Stomach (tissue), 9 donors: ENCODE results near the gene ST8SIA6. TPM values are rescaled to one million over a fixed set of nuclear protein-coding genes. Genes with fewer than 3 reads are reported as not detected.

ENCODE experiments used
- DNase-seq, 2 donors: peaks; one replicate each; pipeline versions ENCODE4 v3.0.0 to v3.0.0-alpha.2; 2013 to 2019
- H3K27ac ChIP-seq, 5 donors: fragments of 200-600 bp in 4 of 5; sonication (generic) in 4 of 5; one replicate each; pipeline ENCODE4 v1.5.1; 2013 to 2019; ENCODE audit warnings: mild to moderate bottlenecking in 1 of 5, moderate library complexity in 1 of 5
- H3K27me3 ChIP-seq, 3 donors: fragments of 200-600 bp; sonication (generic); one replicate each; pipeline ENCODE4 v1.5.1; 2017 to 2019; ENCODE audit warnings: mixed run types in 1 of 3
- H3K36me3 ChIP-seq, 4 donors: fragments of 200-600 bp; sonication (generic); 1 replicate in 3 of 4; 2 replicates in 1 of 4; pipeline ENCODE4 v1.5.1; 2016 to 2019
- H3K4me1 ChIP-seq, 4 donors: fragments of 200-600 bp; sonication (generic); one replicate each; pipeline ENCODE4 v1.5.1; 2016 to 2019
- H3K4me3 ChIP-seq, 4 donors: fragments of 200-600 bp; sonication (generic) in 3 of 4; one replicate each; pipeline ENCODE4 v1.5.1; 2016 to 2019; ENCODE audit warnings: mild to moderate bottlenecking in 1 of 4
- H3K9me3 ChIP-seq, 4 donors: fragments of 200-600 bp; sonication (generic); one replicate each; pipeline ENCODE4 v1.5.1; 2016 to 2019
- EP300 ChIP-seq: sonication (generic); formaldehyde crosslinking; IDR thresholded peaks from one replicate; pipeline ENCODE4 v1.6.1; 2017; ENCODE audit warnings: antibody characterized with exemption
- POLR2A ChIP-seq, 4 donors: fragments of 450-650 bp; IDR thresholded peaks; one replicate each; pipeline ENCODE4 v1.6.1; 2016; ENCODE audit warnings: antibody characterized with exemption in 4 of 4, control low read depth in 2 of 4, mild to moderate bottlenecking in 1 of 4, moderate library complexity in 1 of 4
- POLR2AphosphoS5 ChIP-seq, 3 donors: sonication (generic); formaldehyde crosslinking; IDR thresholded peaks; one replicate each; pipeline ENCODE4 v1.6.1; 2016; ENCODE audit warnings: antibody characterized with exemption in 3 of 3
- WGBS, 5 donors: extraction: QIAGEN DNeasy Blood & Tissue Kit in 3 of 5; methylation state at CpG; one replicate each; pipeline versions ENCODE4 v1.1.5 to v1.1.7; 2013 to 2018; 5-methylcytosine and 5-hydroxymethylcytosine counted together
- intact Hi-C: fragments of 100-400 bp; cut with DNase I; formaldehyde crosslinking; loops from one replicate; pipeline ENCODE4 v1.15.1; 2023; ENCODE audit warnings: low total_unique reads
- polyA plus RNA-seq, 3 donors: library from polyadenylated mRNA; stranded (reverse); fragments of 200-250 nt; gene quantifications; one replicate each; pipeline ENCODE4 v1.2.3, GENCODE V29; 2013
- total RNA-seq, 5 donors: library from RNA; depleted of rRNA; stranded (reverse); fragments of >200 nt; gene quantifications; one replicate each; pipeline versions ENCODE4 v1.1.0 to v1.2.3, GENCODE V29; 2014 to 2016
- TF ChIP-seq, protein P1 (sequence below), 7 experiments: fragments of 450-650 bp in 4 of 7; fragments of 200-600 bp in 3 of 7; sonication (generic) in 3 of 7; IDR thresholded peaks; one replicate each; pipeline ENCODE4 v1.5.1; 2016 to 2019; ENCODE audit warnings: antibody characterized with exemption in 7 of 7, control low read depth in 2 of 7, mild to moderate bottlenecking in 1 of 7
- donor health status: healthy with polysubstance abuse.
- donor health status: Bipolar disorder and iron deficiency.
- donor health status: healthy.

The ST8SIA6 gene
- total and polyA plus RNA-seq, 8 donors, result 0.08 to 3.7 (median 0.19) TPM; not detected in 5

- DNase-seq, result no peak
- Histone ChIP-seq H3K27ac (no peak overlapping the region), H3K9me3 (peaks cover 7 to 31% (median 25%) of the 10 kb centered on the region in 4 donors), H3K27me3 (peaks cover 6 to 51% (median 36%) of the 10 kb centered on the region in 3 donors), H3K4me1 (peaks cover 7 to 21% (median 17%) of the 10 kb centered on the region in 4 donors), H3K36me3 (no peaks in the 10 kb centered on the region), H3K4me3 (no peak overlapping the region)
- 41 to 51% (median 49%) methylated on average over 6 of the region's 6 CpGs for WGBS, 5 donors
- TF ChIP-seq POLR2AphosphoS5 (IDR thresholded peaks at IDR 0.05), result no peak
- TF ChIP-seq, protein P1, sequence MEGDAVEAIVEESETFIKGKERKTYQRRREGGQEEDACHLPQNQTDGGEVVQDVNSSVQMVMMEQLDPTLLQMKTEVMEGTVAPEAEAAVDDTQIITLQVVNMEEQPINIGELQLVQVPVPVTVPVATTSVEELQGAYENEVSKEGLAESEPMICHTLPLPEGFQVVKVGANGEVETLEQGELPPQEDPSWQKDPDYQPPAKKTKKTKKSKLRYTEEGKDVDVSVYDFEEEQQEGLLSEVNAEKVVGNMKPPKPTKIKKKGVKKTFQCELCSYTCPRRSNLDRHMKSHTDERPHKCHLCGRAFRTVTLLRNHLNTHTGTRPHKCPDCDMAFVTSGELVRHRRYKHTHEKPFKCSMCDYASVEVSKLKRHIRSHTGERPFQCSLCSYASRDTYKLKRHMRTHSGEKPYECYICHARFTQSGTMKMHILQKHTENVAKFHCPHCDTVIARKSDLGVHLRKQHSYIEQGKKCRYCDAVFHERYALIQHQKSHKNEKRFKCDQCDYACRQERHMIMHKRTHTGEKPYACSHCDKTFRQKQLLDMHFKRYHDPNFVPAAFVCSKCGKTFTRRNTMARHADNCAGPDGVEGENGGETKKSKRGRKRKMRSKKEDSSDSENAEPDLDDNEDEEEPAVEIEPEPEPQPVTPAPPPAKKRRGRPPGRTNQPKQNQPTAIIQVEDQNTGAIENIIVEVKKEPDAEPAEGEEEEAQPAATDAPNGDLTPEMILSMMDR (IDR thresholded peaks at IDR 0.05), result no peak
- TF ChIP-seq POLR2A (IDR thresholded peaks at IDR 0.05), result no peak
- intact Hi-C loops, result no loop called here
Observed at GRCh38 chr10:17452060-17452841, 2.1 kb downstream of the ST8SIA6 start.

GRCh38 chr10:17450024-17450423 lies 4.4 kb downstream of the ST8SIA6 start:
- DNase-seq, result no peak
- intact Hi-C loops, result no loop called here
- Histone ChIP-seq H3K4me1 (peaks cover 7 to 26% (median 17%) of the 10 kb centered on the region in 4 donors), H3K27ac (no peak overlapping the region), H3K9me3 (peaks cover 7 to 27% (median 25%) of the 10 kb centered on the region in 4 donors), H3K36me3 (no peaks in the 10 kb centered on the region), H3K4me3 (no peak overlapping the region), H3K27me3 (peaks cover 6 to 42% (median 30%) of the 10 kb centered on the region in 3 donors)
- 92 to 98% (median 95%) methylated on average over 4 of the region's 4 CpGs for WGBS, 5 donors
- TF ChIP-seq, protein P1 (IDR thresholded peaks at IDR 0.05), result no peak
- TF ChIP-seq POLR2AphosphoS5 (IDR thresholded peaks at IDR 0.05), result no peak
- TF ChIP-seq EP300, result no peak
- TF ChIP-seq POLR2A (IDR thresholded peaks at IDR 0.05), result no peak

DNA sequence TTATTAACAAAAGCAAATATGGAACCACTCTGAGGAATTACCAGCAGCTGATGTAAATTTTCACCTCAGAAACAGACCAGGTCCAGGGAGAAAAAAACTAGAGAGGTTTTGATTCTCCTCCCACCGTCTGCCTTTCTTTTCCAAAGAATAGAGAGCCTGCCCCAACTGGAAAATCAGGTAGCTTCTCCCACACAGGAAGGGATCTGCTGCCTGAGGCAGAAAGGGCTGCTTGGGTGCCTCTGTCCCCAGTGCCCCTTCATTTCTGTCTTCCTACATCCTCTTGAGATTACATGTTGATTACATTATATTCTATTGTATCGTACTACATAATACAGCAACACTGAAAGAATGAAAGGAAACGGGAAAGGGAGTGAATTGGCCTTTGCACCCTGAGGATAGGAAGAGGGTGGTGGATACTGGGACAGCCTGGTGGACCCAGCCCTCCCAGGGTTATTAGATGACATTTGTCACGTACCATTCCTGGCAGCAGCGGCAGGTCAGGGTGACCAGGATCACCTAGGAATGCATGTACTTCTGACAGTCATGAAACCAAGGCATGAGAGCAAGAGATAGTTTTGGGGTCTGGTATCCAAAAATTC lies 8.9 kb downstream of the ST8SIA6 start:
- intact Hi-C loops, result no loop called here
- TF ChIP-seq, protein P1 (IDR thresholded peaks at IDR 0.05), result no peak
- no peak for TF ChIP-seq POLR2A (IDR thresholded peaks at IDR 0.05)
- TF ChIP-seq POLR2AphosphoS5 (IDR thresholded peaks at IDR 0.05), result no peak
- TF ChIP-seq EP300, result no peak

GRCh38 chr10:17444388-17444714 lies 10.0 kb downstream of the ST8SIA6 start:
- TF ChIP-seq POLR2AphosphoS5 (IDR thresholded peaks at IDR 0.05), result no peak
- TF ChIP-seq EP300, result no peak
- TF ChIP-seq, protein P1 (IDR thresholded peaks at IDR 0.05), result no peak
- TF ChIP-seq POLR2A (IDR thresholded peaks at IDR 0.05), result no peak
- intact Hi-C loops, result no loop called here
- Histone ChIP-seq H3K36me3 (no peaks in the 10 kb centered on the region), H3K27ac (no peak overlapping the region), H3K27me3 (peaks cover 0 to 13% (median 0%) of the 10 kb centered on the region in 3 donors), H3K9me3 (peaks cover 7 to 16% (median 15%) of the 10 kb centered on the region in 4 donors), H3K4me1 (peaks cover 0 to 5% (median 0%) of the 10 kb centered on the region in 4 donors), H3K4me3 (no peak overlapping the region)
- WGBS, 5 donors, result 51 to 65% (median 53%) methylated on average over 2 of the region's 2 CpGs
- DNase-seq, result no peak

More for the DNA sequence above, 8.9 kb downstream of the ST8SIA6 start:
- 22 to 35% (median 31%) methylated on average over 5 of the region's 5 CpGs for WGBS, 5 donors
- Histone ChIP-seq H3K9me3 (peaks cover 7 to 26% (median 24%) of the 10 kb centered on the region in 4 donors), H3K4me3 (no peak overlapping the region), H3K27me3 (peaks cover 0 to 13% (median 0%) of the 10 kb centered on the region in 3 donors), H3K4me1 (peaks cover 0 to 5% (median 0%) of the 10 kb centered on the region in 4 donors), H3K27ac (no peak overlapping the region), H3K36me3 (no peaks in the 10 kb centered on the region)
- no peak for DNase-seq
